Measurements from ENCODE around the gene SEL1L3.

GRCh38 chr4:25811841-25812240 is 50.9 kb downstream of the SEL1L3 start:
- TF ChIP-seq, protein P1, sequence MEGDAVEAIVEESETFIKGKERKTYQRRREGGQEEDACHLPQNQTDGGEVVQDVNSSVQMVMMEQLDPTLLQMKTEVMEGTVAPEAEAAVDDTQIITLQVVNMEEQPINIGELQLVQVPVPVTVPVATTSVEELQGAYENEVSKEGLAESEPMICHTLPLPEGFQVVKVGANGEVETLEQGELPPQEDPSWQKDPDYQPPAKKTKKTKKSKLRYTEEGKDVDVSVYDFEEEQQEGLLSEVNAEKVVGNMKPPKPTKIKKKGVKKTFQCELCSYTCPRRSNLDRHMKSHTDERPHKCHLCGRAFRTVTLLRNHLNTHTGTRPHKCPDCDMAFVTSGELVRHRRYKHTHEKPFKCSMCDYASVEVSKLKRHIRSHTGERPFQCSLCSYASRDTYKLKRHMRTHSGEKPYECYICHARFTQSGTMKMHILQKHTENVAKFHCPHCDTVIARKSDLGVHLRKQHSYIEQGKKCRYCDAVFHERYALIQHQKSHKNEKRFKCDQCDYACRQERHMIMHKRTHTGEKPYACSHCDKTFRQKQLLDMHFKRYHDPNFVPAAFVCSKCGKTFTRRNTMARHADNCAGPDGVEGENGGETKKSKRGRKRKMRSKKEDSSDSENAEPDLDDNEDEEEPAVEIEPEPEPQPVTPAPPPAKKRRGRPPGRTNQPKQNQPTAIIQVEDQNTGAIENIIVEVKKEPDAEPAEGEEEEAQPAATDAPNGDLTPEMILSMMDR (IDR thresholded peaks at IDR 0.05) = no peak
- TF ChIP-seq POLR2A (IDR thresholded peaks at IDR 0.05) = no peak
